GM21423 (cell line): ENCODE measurements around the gene SLC39A6.
"Not testable (repeated sequence)": the region's sequence is repeated elsewhere in the genome, so short reads cannot be mapped to it uniquely, and the experiment has no call there.

Experiments
- ATAC-seq: cut with Tn5 transposase; IDR thresholded peaks from one replicate; pipeline ENCODE4 v1.9.1; 2021; ENCODE audit warnings: mild to moderate bottlenecking, moderate library complexity; ENCODE audit not compliant: unreplicated experiment

SLC39A6 gene

GRCh38 chr18:36129300-36130038 is at the start of gene SLC39A6, which contains the start of gene ELP2:
SLC39A6 (minus strand) TSS chr18:36129340; CDS start chr18:36127007, 2,333 bp downstream.
ELP2 (plus strand) TSS chr18:36129899; CDS start chr18:36129934, 35 bp downstream.
- ATAC-seq: peak; percentile 92

GRCh38 chr18:36177913-36178312 is 48.8 kb upstream of the SLC39A6 start:
- ATAC-seq: no peak

- no peak for ATAC-seq
Observed at GRCh38 chr18:36176711-36177110, 47.6 kb upstream of the SLC39A6 start.

GRCh38 chr18:36176177-36176584 is 47.0 kb upstream of the SLC39A6 start:
- no peak for ATAC-seq

DNA sequence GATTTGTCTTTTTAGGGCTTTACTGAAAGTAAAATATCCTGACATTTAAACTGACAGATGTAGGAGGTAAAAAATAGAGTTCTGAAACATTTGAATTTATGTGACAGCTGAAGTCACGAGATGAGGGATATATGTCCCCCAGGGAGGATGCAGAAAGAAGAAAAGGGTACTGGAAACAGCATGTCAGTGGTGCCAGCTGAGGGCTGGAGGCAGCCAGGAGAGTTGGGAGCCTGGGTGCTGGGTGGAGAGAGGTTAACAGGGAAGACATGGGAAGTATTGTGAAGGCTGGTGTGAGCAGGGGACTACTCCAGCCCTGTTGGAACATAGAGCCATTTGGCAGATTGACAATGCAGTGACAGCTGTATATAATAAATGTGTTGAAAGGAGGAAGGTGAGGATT is 46.3 kb upstream of the SLC39A6 start:
- ATAC-seq: no peak

- ATAC-seq: no peak
Observed at GRCh38 chr18:36169938-36170337, 40.8 kb upstream of the SLC39A6 start.

DNA sequence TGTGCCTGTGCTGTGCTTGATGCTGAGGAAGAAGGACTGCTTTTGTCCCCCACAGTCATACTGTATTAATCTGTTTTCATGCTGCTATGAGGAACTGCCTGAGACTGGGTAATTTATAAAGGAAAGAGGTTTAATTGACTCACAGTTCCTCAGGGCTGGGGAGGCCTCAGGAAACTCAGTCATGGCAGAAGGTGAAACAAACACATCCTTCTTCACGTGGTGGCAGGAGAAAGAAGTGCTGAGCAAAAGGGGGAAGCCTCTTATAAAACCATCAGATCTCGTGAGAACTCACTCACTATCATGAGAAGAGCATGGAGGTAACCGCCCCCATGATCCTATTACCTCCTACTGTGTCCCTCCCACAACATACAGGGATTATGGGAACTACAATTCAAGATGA is 39.2 kb upstream of the SLC39A6 start:
- ATAC-seq: not testable (repeated sequence)

DNA sequence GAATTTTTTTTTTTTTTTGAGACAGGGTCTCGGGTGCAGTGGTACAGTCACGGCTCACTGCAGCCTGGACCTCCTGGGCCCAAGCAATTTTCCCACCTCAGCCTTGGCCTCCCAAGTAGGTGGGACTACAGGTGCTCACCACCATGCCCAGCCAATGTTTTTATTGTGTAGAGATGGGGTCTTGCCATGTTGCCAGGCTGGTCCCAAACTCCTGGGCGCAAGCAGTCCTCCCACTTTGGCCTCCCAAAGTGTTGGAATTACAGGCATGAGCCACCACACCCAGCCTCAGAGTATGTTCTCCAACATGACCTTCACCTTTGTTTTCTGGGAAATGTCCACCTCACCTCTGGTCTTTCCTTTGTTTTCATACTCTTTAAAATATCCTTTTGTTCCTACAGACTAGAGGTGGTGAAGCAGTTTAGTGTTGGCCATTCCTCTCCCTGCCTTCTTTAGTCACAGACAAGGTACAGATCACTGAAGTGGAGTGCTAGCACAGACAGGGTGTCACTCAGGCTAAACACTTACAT is 38.6 kb upstream of the SLC39A6 start:
- no peak for ATAC-seq

DNA sequence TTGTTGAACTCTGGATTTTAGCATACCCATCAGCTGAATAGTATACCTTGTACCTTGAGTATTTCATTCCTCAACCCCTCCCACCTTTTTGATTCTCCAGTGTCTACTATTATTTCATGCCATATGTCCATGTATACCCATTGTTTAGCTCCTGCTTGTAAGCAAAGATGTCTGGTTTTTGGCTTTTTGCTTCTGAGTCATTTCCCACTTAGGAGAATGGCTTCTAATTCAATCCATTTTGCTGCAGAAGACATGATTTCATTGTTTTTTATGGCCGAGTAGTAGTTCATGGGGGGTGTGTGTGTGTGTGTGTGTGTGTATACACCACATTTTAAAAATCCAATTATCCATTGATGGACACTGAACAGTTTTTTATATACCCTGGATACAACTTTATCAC is 33.8 kb upstream of the SLC39A6 start:
- ATAC-seq: no peak

DNA sequence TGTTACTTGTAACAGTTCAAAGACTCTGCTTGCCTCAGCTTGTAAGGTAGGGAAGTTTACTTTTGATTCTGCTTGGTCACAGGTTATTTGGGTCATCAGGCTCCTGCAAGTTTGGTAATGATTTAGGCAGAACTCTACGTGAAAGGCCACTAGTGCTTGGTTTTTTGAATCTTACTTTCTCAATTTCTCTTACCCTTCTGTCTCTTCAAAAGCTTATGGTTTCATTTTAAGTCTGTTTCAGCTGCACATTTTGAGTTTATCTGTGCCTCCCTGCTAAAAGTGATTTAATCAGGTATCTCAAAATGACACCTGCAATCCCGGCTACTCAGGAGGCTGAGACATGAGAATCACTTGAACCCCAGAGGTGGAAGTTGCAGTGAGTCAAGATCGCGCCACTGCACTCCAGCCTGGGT is 31.8 kb upstream of the SLC39A6 start:
- no peak for ATAC-seq

DNA sequence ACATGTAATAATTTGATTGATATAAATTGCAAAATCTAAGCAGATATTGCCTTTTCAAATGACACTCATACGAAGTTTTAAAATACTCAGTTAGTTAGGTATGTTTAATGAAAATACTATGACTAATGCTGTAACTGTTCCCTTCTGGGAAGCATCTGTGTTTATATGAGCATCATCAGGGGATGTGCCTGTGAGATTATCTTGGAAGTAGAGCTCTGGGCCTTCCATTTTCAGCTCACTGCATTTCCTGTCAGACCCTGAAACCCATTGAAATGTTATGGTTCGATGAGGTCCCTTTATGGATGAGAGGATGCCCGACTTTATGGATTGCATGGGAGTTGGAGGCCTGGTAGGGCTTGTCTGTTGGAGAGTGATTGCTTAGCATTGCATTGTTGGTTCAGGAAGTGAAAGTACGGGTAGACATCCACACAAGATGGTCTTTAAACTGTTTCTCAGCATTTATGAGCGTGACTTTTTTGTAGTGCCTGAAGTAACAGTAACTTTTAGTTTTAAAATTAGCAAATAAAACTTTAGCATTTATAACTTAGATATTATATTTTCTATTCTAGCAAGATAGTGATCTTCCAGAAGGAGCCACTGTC is 29.2 kb upstream of the SLC39A6 start:
- ATAC-seq: no peak

DNA sequence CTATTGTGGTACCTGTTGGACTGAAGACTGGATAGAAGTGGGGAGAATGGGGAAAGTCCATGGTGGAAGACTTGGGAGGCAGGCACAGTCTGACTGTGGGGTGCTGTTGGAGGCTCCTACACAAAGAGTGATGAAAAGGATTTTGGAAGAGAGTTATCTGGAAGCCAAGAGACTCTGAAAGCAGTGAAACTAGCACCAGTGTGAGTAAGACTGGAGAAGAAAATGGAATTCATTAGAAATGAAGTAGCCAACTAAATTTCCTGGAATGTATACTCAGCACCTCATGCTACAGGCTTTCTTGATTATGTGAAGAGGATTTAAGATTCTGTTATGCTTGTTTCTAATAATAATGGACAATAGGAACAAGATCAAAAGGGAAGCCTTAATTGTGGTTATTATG is 28.3 kb upstream of the SLC39A6 start:
- no peak for ATAC-seq

GRCh38 chr18:36155851-36156757 is 27.0 kb upstream of the SLC39A6 start:
- ATAC-seq: no peak

GRCh38 chr18:36153771-36154170 is 24.6 kb upstream of the SLC39A6 start:
- no peak for ATAC-seq

GRCh38 chr18:36153203-36153602 is 24.1 kb upstream of the SLC39A6 start:
- ATAC-seq: no peak

- ATAC-seq: no peak
Observed at GRCh38 chr18:36152781-36153180, 23.6 kb upstream of the SLC39A6 start.

- peak; percentile 95 for ATAC-seq
Observed at GRCh38 chr18:36149514-36150289, 20.6 kb upstream of the SLC39A6 start.

DNA sequence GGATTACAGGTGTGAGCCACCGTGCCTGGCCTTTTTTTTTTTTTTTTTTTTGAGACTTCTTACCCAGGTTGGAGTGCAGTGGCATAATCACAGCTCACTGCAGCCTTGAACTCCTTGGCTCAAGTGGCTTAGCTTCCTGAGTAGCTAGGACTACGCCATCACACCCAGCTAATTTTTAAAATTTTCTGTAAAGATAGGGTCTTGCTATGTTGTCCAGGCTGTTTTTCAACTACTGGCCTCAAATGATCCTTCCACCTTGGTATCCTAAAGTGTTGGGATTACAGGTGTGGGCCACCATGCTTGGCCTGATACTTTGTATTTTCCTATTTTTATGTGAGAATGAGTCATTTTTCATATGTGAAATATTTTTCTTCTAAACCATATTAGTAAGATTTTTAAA is 14.3 kb upstream of the SLC39A6 start:
- ATAC-seq: no peak

GRCh38 chr18:36142751-36143150 is 13.6 kb upstream of the SLC39A6 start:
- no peak for ATAC-seq

DNA sequence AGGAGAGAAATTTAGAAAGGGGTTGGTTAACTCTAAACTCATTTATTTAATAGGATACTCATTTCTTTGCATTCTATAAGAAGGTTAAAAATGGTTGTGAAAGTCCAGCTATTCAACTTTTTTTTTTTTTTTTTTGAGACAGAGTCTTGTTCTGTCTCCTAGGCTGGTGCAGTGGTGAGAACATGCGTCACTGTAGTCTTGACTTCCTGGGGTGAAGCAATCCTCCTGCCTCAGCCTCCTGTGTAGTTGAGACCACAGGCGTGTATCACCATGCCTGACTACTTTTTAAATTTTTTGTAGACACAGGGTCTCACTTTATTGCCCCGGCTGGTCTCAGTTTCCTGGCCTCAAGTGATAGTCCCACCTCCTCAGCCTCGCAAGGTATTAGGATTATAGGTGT is 12.4 kb upstream of the SLC39A6 start:
- no peak for ATAC-seq
